CD14-positive monocyte (primary cell): Measurements from ENCODE around the gene PRRT2. TPM values are rescaled to one million over a fixed set of nuclear protein-coding genes. Genes with fewer than 3 reads are reported as not detected.
"Not testable (repeated sequence)": the region's sequence is repeated elsewhere in the genome, so short reads cannot be mapped to it uniquely, and the experiment has no call there.

Experiments used
- DNase-seq, 3 donors: peaks; one replicate each; pipeline ENCODE4 v3.0.0-alpha.2; 2011 to 2022
- H2AFZ ChIP-seq: 2 replicates; pipeline ENCODE4 v1.6.0; 2012; ENCODE audit warnings: mild to moderate bottlenecking, low read depth, low read length, inconsistent platforms; ENCODE audit not compliant: insufficient read depth, poor library complexity, severe bottlenecking
- H3K27ac ChIP-seq, 2 donors: 1 replicate in 1 of 2; 2 replicates in 1 of 2; pipeline ENCODE4 v1.5.1; 2012 to 2013; ENCODE audit warnings: low read length in 2 of 2, control low read depth in 1 of 2, inconsistent platforms in 1 of 2, low read depth in 1 of 2, mild to moderate bottlenecking in 1 of 2
- H3K27me3 ChIP-seq, 2 donors: one replicate each; pipeline versions ENCODE4 v1.6.0 to v1.6.1; 2011 to 2013; ENCODE audit warnings: low read length in 2 of 2; ENCODE audit not compliant: control insufficient read depth in 2 of 2, insufficient read depth in 2 of 2
- H3K36me3 ChIP-seq, 2 donors: replicated peaks in 1 of 2; 1 replicate in 1 of 2; 2 replicates in 1 of 2; pipeline versions ENCODE4 v1.5.1 to v1.6.1; 2012 to 2013; ENCODE audit warnings: low read length in 2 of 2, control low read depth in 1 of 2, inconsistent platforms in 1 of 2, mild to moderate bottlenecking in 1 of 2; ENCODE audit not compliant: insufficient read depth in 2 of 2, control insufficient read depth in 1 of 2
- H3K4me1 ChIP-seq, 2 donors: 1 replicate in 1 of 2; 2 replicates in 1 of 2; pipeline versions ENCODE4 v1.5.1 to v1.6.1; 2012 to 2013; ENCODE audit warnings: low read length in 2 of 2, control low read depth in 1 of 2, inconsistent platforms in 1 of 2, mild to moderate bottlenecking in 1 of 2, moderate library complexity in 1 of 2; ENCODE audit not compliant: insufficient read depth in 2 of 2, control insufficient read depth in 1 of 2
- H3K4me2 ChIP-seq: replicated peaks from 2 replicates; pipeline ENCODE3; 2012; ENCODE audit warnings: low read length, moderate library complexity, mild to moderate bottlenecking; ENCODE audit not compliant: poor library complexity, severe bottlenecking; ENCODE audit errors: extremely low read depth
- H3K4me3 ChIP-seq, 3 experiments: fragments of 200-600 bp in 1 of 3; sonication (generic) in 1 of 3; replicated peaks in 1 of 3; 1 replicate in 2 of 3; 2 replicates in 1 of 3; pipeline ENCODE4 v1.5.1; 2011 to 2013; ENCODE audit warnings: low read length in 3 of 3, mild to moderate bottlenecking in 3 of 3, control low read depth in 2 of 3, low read depth in 2 of 3, inconsistent platforms in 1 of 3, moderate library complexity in 1 of 3
- H3K79me2 ChIP-seq: 2 replicates; pipeline ENCODE4 v1.6.0; 2012; ENCODE audit warnings: mild to moderate bottlenecking, control low read depth, inconsistent platforms, low read length, moderate library complexity; ENCODE audit not compliant: insufficient read depth
- H3K9ac ChIP-seq: 2 replicates; pipeline ENCODE4 v1.6.0; 2017; ENCODE audit warnings: low read length, mild to moderate bottlenecking; ENCODE audit not compliant: insufficient read depth, poor library complexity, severe bottlenecking
- H3K9me3 ChIP-seq, 2 donors: replicated peaks in 1 of 2; 1 replicate in 1 of 2; 2 replicates in 1 of 2; pipeline versions ENCODE4 v1.5.1 to v1.6.1; 2012 to 2013; ENCODE audit warnings: low read length in 2 of 2, control low read depth in 1 of 2; ENCODE audit not compliant: control insufficient read depth in 1 of 2, insufficient read depth in 1 of 2
- H4K20me1 ChIP-seq: 2 replicates; pipeline ENCODE4 v1.6.0; 2012; ENCODE audit warnings: mild to moderate bottlenecking, low read length, control low read depth, moderate library complexity; ENCODE audit not compliant: insufficient read depth
- H3K27ac Mint-ChIP-seq, 7 donors: one replicate each; pipeline ENCODE4 v1.8.0; 2020; ENCODE audit warnings: mild to moderate bottlenecking in 7 of 7, mixed read lengths in 7 of 7, moderate library complexity in 6 of 7, inconsistent platforms in 2 of 7
- H3K27me3 Mint-ChIP-seq, 3 donors: one replicate each; pipeline ENCODE4 v1.8.0; 2021 to 2022; ENCODE audit warnings: low read depth in 3 of 3, mild to moderate bottlenecking in 3 of 3, mixed read lengths in 3 of 3, moderate library complexity in 3 of 3, inconsistent platforms in 1 of 3
- H3K36me3 Mint-ChIP-seq, 2 donors: one replicate each; pipeline ENCODE4 v1.8.0; 2020; ENCODE audit warnings: mixed read lengths in 2 of 2, inconsistent platforms in 1 of 2, mild to moderate bottlenecking in 1 of 2
- H3K4me1 Mint-ChIP-seq: one replicate; pipeline ENCODE4 v1.8.0; 2020; ENCODE audit warnings: mild to moderate bottlenecking, mixed read lengths
- H3K4me3 Mint-ChIP-seq, 2 donors: one replicate each; pipeline ENCODE4 v1.8.0; 2020; ENCODE audit warnings: mild to moderate bottlenecking in 2 of 2, mixed read lengths in 2 of 2, moderate library complexity in 1 of 2
- H3K9me3 Mint-ChIP-seq, 7 donors: one replicate each; pipeline ENCODE4 v1.8.0; 2020 to 2022; ENCODE audit warnings: mixed read lengths in 7 of 7, mild to moderate bottlenecking in 6 of 7, moderate library complexity in 6 of 7, inconsistent platforms in 2 of 7
- WGBS: methylation state at CpG from one replicate; pipeline ENCODE4 v1.1.5; 2013; ENCODE audit warnings: missing lambda C conversion rate; ENCODE audit not compliant: insufficient coverage; 5-methylcytosine and 5-hydroxymethylcytosine counted together
- intact Hi-C, 2 donors: fragments of 100-400 bp; cut with micrococcal nuclease; formaldehyde crosslinking; loops; one replicate each; pipeline versions ENCODE4 v1.15.0 to v1.15.1; 2023
- polyA plus RNA-seq, 3 donors: library from polyadenylated mRNA; depleted of rRNA in 1 of 3; unstranded in 2 of 3; stranded (reverse) in 1 of 3; fragments of 300-500 nt in 2 of 3; fragments of >200 nt in 1 of 3; fragmentation: Illumina TruSeq in 2 of 3; gene quantifications; 1 replicate in 2 of 3; 2 replicates in 1 of 3; pipeline ENCODE4 v1.2.3, GENCODE V29; 2012 to 2021
- TF ChIP-seq, protein P1 (sequence below): fragments of 200-600 bp; IDR thresholded peaks from one replicate; pipeline ENCODE4 v1.8.0; 2022; ENCODE audit warnings: antibody characterized with exemption, mild to moderate bottlenecking

The PRRT2 gene
- polyA plus RNA-seq, 3 donors = 0.04 TPM; not detected in 2

DNA sequence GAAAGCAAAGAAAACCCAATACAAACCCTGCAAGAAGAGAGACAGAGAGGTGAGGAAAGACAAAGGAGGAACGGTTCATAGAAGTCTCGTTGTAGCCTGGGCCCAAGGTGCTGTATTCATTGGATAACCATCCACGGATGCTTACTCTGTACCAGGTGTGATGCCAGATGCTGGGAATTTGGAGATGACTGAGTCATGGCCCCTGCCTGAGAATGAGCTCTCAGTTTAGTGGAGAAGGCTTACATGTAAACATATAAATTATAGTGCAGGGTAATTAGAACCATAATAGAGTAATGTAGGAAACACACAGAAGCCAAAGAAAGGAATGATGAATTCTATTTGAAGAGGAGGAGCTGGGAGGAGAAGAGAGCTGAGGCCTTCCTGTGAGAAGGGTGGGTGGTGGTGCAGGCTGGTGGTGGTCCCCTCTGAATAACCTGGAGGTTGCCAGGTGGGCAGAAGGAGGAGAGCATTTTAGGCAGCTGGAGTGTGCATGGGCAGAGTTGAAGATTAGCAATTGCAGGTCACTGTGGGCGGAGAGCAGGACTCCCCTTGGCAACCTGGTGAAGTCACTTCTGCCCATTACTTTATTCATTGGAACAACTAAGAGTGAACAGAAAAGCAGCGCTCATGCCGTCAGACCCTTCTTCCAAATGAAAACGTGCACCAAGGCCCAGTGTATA, 41.6 kb upstream of the PRRT2 start:
- H3K9me3 Mint-ChIP-seq = no peaks in the 10 kb centered on the region
- 38% methylated on average over 4 of the region's 7 CpGs for whole genome bisulfite sequencing
- H3K4me1 ChIP-seq = peaks cover 25 to 27% of the 10 kb centered on the region in 2 donors
- H3K79me2 ChIP-seq = no peaks in the 10 kb centered on the region
- no peaks in the 10 kb centered on the region for H3K9me3 ChIP-seq
- no peaks in the 10 kb centered on the region for H3K27me3 ChIP-seq
- DNase-seq = no peak
- TF ChIP-seq, protein P1, sequence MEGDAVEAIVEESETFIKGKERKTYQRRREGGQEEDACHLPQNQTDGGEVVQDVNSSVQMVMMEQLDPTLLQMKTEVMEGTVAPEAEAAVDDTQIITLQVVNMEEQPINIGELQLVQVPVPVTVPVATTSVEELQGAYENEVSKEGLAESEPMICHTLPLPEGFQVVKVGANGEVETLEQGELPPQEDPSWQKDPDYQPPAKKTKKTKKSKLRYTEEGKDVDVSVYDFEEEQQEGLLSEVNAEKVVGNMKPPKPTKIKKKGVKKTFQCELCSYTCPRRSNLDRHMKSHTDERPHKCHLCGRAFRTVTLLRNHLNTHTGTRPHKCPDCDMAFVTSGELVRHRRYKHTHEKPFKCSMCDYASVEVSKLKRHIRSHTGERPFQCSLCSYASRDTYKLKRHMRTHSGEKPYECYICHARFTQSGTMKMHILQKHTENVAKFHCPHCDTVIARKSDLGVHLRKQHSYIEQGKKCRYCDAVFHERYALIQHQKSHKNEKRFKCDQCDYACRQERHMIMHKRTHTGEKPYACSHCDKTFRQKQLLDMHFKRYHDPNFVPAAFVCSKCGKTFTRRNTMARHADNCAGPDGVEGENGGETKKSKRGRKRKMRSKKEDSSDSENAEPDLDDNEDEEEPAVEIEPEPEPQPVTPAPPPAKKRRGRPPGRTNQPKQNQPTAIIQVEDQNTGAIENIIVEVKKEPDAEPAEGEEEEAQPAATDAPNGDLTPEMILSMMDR = no peak
- H3K27ac ChIP-seq = no peak overlapping the region
- H3K27me3 Mint-ChIP-seq = peaks cover 0 to 8% (median 0%) of the 10 kb centered on the region in 3 donors
- H3K36me3 Mint-ChIP-seq = no peaks in the 10 kb centered on the region
- no peak overlapping the region for H3K9ac ChIP-seq
- H4K20me1 ChIP-seq = no peaks in the 10 kb centered on the region
- H2AFZ ChIP-seq = peak overlapping the region; percentile 46
- intact Hi-C loops = no loop called here
- H3K36me3 ChIP-seq = no peaks in the 10 kb centered on the region
- H3K4me3 ChIP-seq = peak overlapping the region in 1 of 3 experiments; percentile 12
- H3K27ac Mint-ChIP-seq = peak overlapping the region in 5 of 7 donors; percentile 9 to 55 (median 30)
- peak overlapping the region; percentile 12 for H3K4me2 ChIP-seq
- H3K4me1 Mint-ChIP-seq = peaks cover 31% of the 10 kb centered on the region
- H3K4me3 Mint-ChIP-seq = peak overlapping the region; percentile 55 to 66

- intact Hi-C loops, H3K9me3 Mint-ChIP-seq, H2AFZ ChIP-seq, H3K27me3 Mint-ChIP-seq, H3K27ac ChIP-seq, H3K4me3 ChIP-seq, H3K27me3 ChIP-seq, H3K36me3 ChIP-seq, H4K20me1 ChIP-seq, DNase-seq, H3K79me2 ChIP-seq, H3K9ac ChIP-seq, H3K4me2 ChIP-seq, H3K9me3 ChIP-seq, H3K36me3 Mint-ChIP-seq: not testable (repeated sequence)
- peaks cover 25 to 27% of the 10 kb centered on the region in 2 donors for H3K4me1 ChIP-seq
- 62% methylated on average over 5 of the region's 7 CpGs for WGBS
- peak overlapping the region in 2 of 7 donors; percentile 23 to 55 for H3K27ac Mint-ChIP-seq
- peaks cover 31% of the 10 kb centered on the region for H3K4me1 Mint-ChIP-seq
- H3K4me3 Mint-ChIP-seq = peak overlapping the region in 1 of 2 donors; percentile 49
Measured at GRCh38 chr16:29772330-29772729, 39.7 kb upstream of the PRRT2 start.
